ENCODE data around the gene MXD1. TPM values are rescaled to one million over a fixed set of nuclear protein-coding genes. Genes with fewer than 3 reads are reported as not detected.

The MXD1 gene
- total RNA-seq, 2 donors from 2014 or later, result 3.6 to 4.6 TPM

GRCh38 chr2:69955029-69955428 is 40.1 kb downstream of the MXD1 start:
- no peak for TF ChIP-seq POLR2A (IDR thresholded peaks at IDR 0.05)
- TF ChIP-seq CTCF (IDR thresholded peaks at IDR 0.05), result no peak
- Histone ChIP-seq H3K27ac (no peak overlapping the region), H3K9me3 (no peaks in the 10 kb centered on the region), H3K27me3 (no peaks in the 10 kb centered on the region), H3K4me3 (no peak overlapping the region), H3K4me1 (no peaks in the 10 kb centered on the region), H3K36me3 (replicated peaks in 1 of 2; ENCODE audit: insufficient read depth in 1 of 2, low read depth in 2 of 2) (no peaks in the 10 kb centered on the region)
- DNase-seq, result no peak
- ATAC-seq, result no peak
- intact Hi-C loops (cut with DNase I), result no loop called here
- 72 to 76% methylated on average over 8 to 11 of the region's 11 CpGs for WGBS, 2 donors

- WGBS, 2 donors, result 64 to 72% methylated on average over 6 of the region's 6 CpGs
- Histone ChIP-seq H3K36me3 (replicated peaks in 1 of 2; ENCODE audit: insufficient read depth in 1 of 2, low read depth in 2 of 2) (no peaks in the 10 kb centered on the region), H3K9me3 (no peaks in the 10 kb centered on the region), H3K4me3 (no peak overlapping the region), H3K4me1 (no peaks in the 10 kb centered on the region), H3K27ac (no peak overlapping the region), H3K27me3 (no peaks in the 10 kb centered on the region)
- TF ChIP-seq CTCF (IDR thresholded peaks at IDR 0.05) (no peak), POLR2A (IDR thresholded peaks at IDR 0.05) (no peak)
- intact Hi-C loops (cut with DNase I), result no loop called here
- ATAC-seq, result no peak
- DNase-seq, result no peak
These were observed 41.6 kb downstream of the MXD1 start for GRCh38 chr2:69956475-69956979.

- intact Hi-C loops (cut with DNase I), result no loop called here
- TF ChIP-seq POLR2A (IDR thresholded peaks at IDR 0.05) (no peak), CTCF (IDR thresholded peaks at IDR 0.05) (no peak)
- Histone ChIP-seq H3K9me3 (no peaks in the 10 kb centered on the region), H3K27me3 (no peaks in the 10 kb centered on the region), H3K27ac (no peak overlapping the region), H3K4me3 (no peak overlapping the region), H3K36me3 (replicated peaks in 1 of 2; ENCODE audit: insufficient read depth in 1 of 2, low read depth in 2 of 2) (no peaks in the 10 kb centered on the region), H3K4me1 (no peaks in the 10 kb centered on the region)
- DNase-seq (peak in 2 of 4 donors; percentile 20 to 37), ATAC-seq (no peak)
- 36 to 48% methylated on average over 2 to 8 of the region's 8 CpGs for WGBS, 2 donors
These were observed 43.1 kb downstream of the MXD1 start for GRCh38 chr2:69957965-69958364.

- intact Hi-C loops (cut with DNase I), result no loop called here
- no peak for TF ChIP-seq POLR2A (IDR thresholded peaks at IDR 0.05)
- no peak for TF ChIP-seq CTCF (IDR thresholded peaks at IDR 0.05)
- ATAC-seq (no peak), DNase-seq (no peak)
- Histone ChIP-seq H3K9me3 (no peaks in the 10 kb centered on the region), H3K27me3 (no peaks in the 10 kb centered on the region), H3K36me3 (replicated peaks in 1 of 2; ENCODE audit: insufficient read depth in 1 of 2, low read depth in 2 of 2) (no peaks in the 10 kb centered on the region), H3K4me3 (no peak overlapping the region), H3K4me1 (no peaks in the 10 kb centered on the region), H3K27ac (no peak overlapping the region)
- WGBS, 2 donors, result 40 to 61% methylated on average over 6 of the region's 6 CpGs
These were observed 43.6 kb downstream of the MXD1 start for GRCh38 chr2:69958480-69958879.

- no peak for DNase-seq
- Histone ChIP-seq H3K27me3 (no peaks in the 10 kb centered on the region), H3K4me3 (no peak overlapping the region), H3K4me1 (peaks cover 4% of the 10 kb centered on the region), H3K27ac (no peak overlapping the region), H3K9me3 (no peaks in the 10 kb centered on the region), H3K36me3 (replicated peaks in 1 of 2; ENCODE audit: insufficient read depth in 1 of 2, low read depth in 2 of 2) (no peaks in the 10 kb centered on the region)
- intact Hi-C loops (cut with DNase I), result no loop called here
- TF ChIP-seq CTCF (IDR thresholded peaks at IDR 0.05) (no peak), POLR2A (IDR thresholded peaks at IDR 0.05) (no peak)
- 87 to 92% methylated on average over 5 of the region's 5 CpGs for whole genome bisulfite sequencing, 2 donors
- ATAC-seq, result no peak
These were observed 44.5 kb downstream of the MXD1 start for GRCh38 chr2:69959425-69959824.
